Activated CD8-positive, alpha-beta memory T cell treated with anti-CD3 and anti-CD28 coated beads, Interleukin-2, amount 50 U/mL, for 48 hours (primary cell): ENCODE results near the gene TFF3.

Source experiments
- DNase-seq: peaks from one replicate; pipeline ENCODE4 v3.0.0-alpha.2; 2020

Gene TFF3

DNA sequence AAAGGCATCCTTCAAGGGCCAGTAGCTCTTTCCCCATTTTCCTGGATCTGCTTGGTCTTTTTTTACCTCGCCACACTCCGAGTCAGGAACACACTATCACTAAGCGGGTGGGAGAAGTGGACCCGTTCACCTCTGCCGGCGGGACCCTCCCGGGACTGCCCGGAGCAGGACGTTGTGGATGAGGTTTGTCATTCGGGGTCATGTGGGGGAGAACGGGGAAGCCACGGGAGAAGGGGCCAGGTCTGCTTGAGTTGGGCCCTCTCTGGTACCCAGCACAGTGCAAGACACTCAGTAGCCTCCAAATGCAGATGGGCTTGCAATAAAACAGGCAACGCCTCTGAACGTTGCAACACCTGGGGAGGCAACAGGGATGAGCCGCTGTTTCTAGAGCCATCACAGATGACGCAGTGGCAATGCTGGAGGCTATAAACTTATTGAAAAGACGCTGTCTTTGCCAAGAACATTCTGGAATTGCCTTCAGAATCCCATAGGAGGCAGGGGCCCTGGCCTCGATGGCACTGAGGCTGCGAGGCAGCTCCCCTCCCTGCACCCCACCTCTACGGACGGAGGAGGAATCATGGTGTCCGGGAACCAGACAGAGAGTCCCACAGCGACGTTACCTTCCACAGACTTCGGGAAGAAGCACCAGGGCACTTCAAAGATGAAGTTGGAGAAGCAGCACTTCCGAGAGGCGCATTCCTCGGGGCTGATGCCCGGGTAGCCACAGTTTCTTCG lies 31.8 kb upstream of the TFF3 start:
- peak; percentile 34 for DNase-seq

DNA sequence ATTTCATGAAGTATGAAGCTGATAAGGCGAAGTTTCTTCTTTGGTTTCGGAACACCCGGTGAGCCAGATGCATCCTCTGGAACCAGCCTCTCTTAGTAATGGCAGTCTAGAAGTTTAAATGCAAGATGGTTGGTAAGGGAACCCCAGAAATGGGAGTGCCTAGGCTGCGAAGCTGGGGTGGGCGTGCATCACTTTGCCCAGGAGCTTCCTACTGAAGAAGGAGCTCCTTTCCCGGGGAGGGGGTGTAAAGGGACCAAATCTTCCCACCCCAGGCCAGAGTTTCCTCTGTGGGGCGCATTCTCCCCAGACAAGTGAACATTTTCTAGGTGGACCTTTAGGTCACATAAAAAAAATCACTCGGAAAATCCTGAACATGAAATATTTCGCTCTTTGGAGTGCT lies 31.2 kb upstream of the TFF3 start:
- no peak for DNase-seq

DNA sequence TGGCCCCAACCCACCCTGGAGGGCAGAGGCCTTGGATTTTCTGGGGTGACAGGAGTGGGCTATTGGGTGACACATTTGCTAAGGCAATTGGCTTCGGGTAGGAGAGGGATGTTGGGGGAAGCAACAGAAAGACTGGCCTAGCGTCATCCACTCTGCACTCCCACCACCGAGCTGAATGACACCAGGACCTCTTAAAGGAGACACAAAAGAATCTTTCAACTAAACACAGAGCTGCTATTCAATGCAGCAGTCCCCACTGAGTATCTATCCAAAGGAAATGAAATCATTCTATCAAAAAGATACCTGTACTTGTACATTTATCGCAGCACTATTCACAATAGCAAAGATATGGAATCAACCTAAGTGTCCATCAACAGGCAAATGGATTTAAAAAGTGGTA lies 29.4 kb upstream of the TFF3 start:
- DNase-seq, result no peak

DNA sequence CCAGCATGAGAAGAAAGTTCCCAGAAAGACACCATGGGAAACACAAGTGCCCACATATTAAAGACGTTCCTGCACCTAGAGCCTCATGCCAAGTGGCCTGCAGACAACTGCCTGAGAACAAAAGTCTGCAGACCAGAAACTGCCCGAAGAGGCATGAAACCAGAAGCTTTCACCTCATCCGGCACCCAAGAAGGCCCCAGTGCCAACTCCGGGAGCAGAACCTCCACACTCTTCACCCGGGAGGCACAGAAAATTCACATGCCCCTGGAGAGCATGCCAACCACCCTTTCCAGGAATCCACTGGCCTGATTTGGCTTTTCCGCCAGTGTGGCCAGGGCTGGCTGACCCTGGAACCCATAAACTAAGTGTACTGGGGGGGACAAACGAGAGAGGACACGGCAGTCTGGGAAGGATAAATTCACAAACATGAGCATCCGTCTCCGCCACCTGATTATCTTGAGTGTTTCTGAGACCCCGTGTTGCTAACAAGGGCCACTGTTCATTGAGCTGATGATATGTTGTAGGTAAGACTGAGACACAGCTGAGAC lies 28.8 kb upstream of the TFF3 start:
- DNase-seq, result peak; percentile 10

DNA sequence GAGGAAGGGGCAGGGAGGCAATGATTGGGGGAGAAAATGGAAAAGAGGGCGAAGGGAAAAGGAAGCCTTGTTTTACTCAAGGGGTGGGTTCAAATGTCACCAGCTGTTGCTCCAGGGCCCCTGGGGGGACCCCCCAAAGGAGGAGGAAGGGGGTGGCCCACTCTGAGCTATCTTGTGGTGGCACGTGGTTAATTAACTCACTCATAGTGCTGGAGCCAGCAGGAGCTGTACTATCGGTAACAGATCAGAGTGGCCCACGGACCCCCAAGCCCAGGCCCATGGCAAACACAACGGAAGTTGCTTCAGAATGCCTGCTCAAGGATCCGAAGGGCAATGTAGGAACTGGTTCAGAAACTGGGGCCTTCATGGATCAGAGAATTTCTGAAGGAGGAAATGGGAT lies 28.3 kb upstream of the TFF3 start:
- peak; percentile 43 for DNase-seq

DNA sequence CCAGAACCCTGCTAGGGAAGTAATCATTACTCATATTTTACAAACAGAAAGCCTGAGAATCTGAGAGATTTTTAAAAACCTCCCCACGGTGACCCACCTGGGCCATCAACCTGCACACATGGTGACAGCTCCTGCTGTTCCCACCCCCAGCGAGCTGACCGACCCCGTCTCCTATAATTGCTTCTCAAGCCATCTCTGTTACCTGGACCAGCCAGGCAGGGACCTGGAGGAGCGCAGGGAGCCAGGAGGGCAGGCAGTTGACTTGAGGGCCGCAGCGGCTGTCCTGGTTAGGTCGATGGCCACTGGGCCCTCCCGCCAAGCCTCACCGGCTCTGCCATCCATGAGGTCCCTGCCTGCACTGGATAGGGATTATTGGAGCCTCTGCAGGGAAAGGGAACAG lies 27.9 kb upstream of the TFF3 start:
- peak; percentile 41 for DNase-seq

DNA sequence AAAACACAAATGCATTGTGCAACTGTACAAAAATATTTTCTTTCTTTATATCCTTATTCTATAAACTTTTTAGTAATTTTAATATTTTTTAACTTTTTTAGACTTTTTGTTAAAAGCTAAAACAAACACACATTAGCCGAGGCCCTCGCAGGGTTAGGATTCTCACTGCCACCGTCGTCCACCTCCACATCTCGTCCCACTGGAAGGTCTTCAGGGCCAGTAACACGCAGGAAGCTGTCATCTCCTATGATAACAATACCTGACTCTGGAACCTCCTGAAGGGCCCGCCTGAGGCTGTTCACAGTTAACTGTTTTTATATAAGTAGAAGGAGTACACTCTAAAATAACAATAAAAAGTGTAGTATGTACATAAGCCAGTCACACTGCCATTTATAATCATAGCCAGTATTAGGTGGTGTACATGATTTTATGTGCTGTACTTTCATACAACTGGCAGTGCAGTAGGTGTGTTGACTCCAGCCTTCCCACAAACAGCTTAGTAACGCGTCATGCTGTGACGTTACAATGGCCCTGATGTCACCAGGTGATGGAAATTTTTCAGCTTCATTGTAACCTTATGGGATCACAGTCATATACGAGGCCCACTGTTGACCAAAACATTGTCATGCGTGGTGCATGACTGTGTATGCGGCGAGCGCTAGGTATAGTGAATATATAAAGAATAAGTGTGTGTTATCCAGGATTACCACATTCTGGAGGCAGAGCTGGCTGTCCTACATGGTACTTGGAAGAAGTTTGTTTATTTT lies 26.8 kb upstream of the TFF3 start:
- DNase-seq, result peak; percentile 34

DNA sequence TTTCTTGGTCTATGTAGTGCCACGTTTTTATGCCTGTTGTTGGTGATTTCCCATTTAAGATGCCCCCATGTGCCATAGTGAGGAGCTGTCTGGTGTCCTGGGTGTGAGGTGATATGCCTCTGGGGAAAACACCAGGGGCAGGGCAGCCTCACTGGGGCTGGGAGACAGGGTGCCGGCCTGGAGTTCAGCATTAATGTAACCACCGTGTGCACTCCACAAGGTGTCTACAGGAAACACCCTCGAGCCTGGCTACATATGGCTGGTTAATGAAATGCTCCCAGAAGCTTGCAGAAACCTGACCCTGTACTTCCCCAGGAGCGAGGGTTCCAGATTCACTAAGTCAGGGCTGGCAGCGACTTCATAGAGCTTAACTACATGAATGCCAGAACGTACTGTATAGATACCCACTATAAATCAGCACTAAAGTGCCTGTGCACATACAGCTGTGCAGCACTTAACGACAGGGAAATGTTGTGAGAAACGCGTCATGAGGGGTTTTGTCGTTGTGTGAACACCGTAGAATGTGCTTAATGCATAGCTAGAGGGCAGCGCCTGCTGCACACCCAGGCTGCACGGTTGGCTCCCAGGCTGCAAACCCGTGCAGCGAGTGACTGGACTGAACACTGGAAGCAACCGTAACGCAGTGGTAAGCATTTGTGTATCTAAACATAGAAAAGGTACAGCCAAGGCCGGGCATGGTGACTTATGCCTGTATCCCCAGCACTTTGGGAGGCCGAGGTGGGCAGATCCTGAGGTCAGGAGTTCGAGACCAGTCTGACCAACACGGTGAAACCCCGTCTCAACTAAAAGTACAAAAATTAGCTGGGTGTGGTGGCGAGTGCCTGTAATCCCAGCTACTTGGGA lies 25.2 kb upstream of the TFF3 start:
- DNase-seq, result peak; percentile 40

DNA sequence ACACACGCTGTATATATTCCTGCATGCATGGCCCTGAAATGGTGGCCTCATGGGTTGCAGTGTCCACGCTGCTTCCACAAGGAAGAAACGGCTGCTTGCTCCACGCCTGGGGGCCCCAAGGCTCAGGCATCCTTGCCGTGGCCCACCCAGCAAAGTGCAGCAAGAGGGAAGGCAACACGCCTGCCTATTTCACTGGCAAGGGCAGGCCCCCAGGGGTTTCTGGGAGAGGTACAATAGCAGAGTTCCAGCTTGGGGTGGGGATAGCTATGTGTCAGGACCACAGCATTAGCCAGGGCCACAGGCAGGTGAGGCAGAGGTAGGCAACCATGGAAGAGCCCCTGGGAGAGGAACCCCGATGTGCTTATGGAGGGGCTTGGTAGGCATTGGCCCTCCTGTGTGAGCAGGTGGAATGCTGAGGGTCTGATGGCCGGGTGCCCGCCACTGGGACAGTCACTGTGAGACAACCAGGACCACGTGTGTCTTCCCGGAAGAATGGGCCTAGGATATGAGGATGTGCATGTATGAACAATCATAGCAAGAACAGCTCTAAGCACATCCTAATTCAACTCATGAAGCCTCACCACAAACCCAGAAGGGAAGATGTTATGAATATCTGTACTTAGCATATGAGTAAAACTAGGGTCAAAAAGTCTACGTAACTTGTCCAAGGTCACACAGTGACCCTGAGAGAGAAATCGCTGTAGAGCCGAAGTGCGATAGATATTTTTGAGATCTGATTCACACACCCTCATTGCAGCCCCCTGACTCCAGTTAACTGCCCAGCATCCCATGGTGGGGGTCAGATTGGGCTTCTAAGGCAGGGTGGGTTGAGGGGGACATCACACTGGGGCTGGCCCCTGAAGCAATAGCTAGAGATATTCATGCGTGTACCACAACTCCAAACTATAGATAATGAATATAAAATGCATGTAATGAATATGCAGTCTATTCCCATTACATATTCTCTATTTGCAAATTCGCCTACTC lies 23.8 kb upstream of the TFF3 start:
- DNase-seq, result peak; percentile 55

DNA sequence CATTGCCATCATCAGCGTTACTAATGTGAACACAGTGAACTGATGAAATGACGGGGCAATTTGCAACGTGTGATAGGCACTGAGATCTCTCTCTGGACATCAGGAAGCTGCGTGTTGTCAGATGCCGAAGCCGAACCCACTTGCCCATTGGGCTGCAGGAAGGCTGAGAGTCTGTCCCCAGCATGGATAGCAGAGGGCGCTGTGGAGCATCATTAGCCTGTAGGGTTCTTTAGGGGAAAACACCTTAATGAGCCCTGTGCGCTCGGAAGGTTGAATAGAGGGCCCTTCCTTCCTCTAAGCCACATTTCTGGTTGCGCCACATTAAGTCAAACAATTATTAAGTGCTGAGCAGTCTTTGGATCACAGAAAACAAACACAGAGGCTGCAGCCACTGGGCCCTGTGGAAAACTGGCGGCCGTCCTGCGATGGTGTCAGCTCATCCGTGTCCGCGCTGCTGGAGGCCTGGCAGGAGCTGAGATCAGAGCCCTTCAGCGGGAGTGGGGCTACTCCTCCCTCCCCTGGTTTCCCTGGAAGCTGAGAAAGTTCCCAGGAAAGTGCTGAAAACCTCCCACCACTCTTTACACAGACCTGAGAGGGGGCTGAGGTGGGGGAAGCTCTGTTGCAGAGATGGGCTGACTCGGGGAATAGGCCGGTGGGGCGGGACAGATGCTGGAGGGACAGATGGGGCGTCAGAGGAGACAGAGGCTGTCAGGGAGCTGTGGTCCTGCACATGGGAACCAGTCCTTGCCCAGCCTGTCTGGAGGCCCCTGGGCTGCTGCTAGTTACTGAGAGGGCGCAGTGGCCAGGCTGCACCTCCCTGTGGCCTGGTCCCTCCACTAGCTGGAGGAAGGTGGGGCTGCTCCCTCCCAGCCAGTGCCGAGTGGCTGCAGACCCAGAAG lies 22.9 kb upstream of the TFF3 start:
- DNase-seq, result peak; percentile 88

DNA sequence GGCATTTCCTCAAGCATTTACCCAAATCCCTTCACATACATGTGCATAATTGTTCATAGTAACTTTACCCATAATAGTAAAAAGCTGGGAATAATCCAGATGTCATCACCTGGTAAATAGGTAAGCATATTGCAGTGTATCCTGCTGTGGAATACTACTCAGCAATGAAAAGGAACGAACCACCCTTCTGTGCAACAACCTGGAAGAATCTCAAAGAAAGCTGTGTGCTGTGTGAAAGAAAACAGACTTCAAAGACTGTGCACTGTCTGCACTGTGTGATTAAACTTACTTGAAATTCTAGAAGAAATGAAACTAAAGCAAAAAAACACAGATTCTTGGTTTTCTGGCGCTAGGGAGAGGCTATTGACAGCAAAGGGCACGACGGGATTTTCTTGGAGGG lies 22.1 kb upstream of the TFF3 start:
- DNase-seq, result peak; percentile 3

DNA sequence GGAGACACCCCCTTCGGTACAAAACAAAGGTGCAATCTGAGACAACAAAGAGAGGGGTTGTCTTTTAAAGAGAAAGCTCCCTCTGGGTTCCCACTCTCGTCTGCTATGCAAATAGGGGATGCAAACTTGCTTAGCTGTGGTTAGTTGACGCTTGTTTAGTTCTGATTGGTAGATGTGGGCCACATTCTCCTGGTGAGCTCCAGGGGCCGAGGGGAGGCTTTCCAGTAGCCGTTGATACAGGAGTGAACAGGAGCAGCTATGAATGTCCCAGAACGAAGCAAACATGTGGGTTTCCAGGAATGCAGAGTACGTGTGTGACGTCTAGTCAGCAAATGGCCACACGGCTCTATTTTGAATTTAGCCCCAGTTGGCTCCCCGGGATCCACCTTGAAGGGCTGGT lies 20.8 kb upstream of the TFF3 start:
- DNase-seq, result peak; percentile 40

DNA sequence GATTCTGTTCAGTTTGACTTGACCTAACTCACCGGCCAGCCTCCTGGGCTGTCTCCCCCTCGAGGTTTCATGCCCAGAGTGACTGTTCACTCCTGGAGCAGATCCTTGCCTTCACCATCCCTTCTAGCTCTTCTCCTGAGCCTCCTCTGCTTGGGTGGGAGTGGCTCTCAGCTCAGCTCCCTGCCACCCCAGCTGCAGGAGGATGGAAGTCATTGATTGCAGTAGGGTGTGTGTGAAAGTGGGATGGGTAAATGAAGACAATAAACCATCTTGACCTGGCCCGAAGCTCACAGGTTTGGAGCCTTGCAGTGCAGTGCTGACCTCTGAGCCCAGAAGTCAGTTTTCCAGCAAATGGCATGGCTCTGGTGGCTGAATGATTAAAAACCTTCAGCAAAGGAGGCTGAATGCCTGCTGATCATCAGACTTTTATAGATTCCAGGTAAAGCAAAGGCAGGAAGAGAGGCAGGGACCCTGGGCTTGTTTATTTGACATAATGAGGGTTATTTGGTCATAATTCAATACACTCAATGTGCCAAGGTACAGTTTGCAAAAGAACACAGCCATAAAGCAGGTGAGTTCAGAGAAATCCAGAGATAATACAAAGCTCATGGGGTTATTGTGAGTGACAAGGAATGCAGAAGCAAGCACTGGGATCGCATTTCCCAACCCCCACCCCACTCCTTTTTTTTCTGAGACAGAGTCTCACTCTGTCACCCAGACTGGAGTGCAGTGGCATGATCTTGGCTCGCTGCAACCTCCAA lies 17.5 kb upstream of the TFF3 start:
- peak; percentile 20 for DNase-seq

DNA sequence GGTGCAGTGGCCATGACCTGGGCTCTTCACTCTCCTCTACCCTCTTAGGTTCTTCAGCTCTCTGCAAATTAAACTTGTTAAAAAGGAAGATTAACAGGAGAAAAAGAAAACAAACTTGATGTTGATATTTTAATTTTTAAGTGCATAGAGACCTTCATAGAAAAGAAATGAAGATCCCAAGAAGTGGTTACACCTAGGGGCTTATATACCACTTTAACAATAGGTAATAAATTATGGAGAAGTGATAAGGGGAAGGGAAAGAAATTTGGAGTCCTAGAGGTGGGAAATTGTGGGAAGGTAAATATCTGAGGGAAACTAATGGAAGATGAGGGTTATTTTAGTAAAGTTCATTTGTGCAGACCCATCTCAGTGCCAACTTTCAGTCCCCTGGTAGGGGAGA lies 16.5 kb upstream of the TFF3 start:
- no peak for DNase-seq

DNA sequence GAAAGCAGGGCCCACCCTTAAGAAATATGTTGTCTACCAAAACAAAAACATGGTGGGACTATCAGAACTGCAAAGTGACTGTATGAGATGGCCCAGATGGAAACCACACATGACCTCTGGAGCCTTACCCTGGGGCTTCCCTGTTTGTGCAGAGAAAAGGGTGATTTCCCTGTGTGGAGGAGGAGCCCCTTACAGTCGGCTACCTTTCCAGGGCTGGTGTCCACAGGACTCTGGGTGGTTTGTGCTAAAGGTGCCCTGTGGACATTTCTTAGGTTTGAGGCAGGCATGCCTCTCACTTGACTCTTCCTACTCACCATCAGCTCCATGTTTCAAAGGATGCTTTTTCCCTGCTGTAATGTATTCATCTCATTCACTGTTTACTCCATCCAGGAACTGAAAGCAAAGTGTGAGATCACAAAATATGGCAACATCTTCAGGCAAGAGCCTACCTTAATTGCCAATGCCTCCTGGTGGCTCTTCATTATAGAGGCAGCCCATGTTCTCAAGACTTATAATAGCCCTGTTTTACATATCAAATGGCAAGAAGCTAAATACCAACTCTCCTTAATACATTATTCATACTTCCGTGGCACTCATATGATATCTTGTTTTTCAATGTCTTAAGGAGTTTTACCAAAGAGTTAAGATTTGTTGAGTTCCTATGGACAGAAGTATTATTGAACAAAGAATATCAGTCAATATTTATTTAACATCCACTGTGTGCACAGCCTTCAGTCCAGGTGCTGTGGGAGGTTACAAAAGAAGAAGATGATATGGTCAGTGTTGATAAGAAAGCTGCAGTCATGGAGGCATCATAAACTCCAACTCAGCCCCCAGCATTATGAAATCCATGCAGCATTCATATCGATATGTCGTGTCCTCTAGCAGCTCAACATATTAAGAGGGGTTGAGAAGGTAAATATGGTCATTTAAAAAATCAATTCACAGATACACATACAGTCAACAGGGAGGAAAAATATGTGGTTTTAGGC lies 15.5 kb upstream of the TFF3 start:
- peak; percentile 1 for DNase-seq

DNA sequence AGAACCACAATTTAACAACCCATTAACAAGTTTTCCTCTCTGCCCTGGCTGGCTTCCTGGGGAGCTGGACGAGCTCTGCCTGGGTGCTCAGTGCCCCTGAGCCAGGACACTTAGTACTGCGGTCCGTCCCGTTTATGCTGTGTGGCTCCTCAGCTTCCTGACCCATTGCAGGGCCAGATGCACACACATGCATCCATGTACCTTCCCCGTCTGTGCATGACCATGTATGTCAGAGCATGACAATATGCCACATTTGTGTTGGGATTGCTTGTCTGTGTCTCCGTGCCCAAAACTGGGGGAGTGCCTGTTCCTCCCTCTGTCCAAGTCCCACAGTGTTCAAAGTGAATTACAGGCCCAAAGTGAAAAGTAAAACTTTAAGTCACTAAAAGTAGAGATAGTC lies 9.7 kb upstream of the TFF3 start:
- DNase-seq, result peak; percentile 10

DNA sequence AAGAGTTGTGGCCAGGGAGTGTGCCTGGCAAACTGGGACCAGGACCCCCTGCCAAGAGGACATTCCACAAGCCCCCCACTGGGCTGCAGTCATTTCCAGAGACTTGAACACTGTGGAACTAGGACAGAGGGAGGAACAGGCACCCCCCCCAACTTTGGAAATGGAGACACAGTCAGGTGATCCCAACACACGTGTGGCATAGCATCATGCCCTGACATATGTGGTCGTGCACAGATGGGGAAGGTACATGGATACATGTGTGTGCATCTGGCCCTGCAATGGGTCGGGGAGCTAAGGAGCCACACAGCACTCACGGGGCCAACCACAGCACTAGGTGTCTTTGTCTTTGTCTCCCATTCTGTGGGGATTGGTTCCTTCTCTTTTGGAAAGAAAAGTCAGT lies 6.6 kb upstream of the TFF3 start:
- DNase-seq, result peak; percentile 28

DNA sequence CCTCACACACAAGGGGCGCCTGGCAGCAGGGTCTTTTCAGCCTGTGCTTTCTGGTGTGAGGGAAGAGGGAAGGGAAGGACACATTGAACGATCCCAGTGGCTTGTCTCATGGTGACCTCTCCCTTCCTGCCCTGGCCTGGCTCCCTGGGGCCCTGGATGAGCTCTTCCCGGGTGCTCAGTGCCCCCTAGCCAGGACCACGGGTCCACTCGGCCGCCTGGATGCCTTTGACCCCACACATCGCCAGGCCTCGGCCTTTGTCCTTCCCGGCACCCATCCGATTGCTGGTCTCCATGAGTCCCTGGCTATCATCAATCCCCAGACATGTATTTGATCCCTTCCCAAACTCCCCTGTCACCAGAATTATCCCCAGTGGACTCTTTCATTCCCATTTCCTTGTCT lies 6.0 kb upstream of the TFF3 start:
- no peak for DNase-seq

DNA sequence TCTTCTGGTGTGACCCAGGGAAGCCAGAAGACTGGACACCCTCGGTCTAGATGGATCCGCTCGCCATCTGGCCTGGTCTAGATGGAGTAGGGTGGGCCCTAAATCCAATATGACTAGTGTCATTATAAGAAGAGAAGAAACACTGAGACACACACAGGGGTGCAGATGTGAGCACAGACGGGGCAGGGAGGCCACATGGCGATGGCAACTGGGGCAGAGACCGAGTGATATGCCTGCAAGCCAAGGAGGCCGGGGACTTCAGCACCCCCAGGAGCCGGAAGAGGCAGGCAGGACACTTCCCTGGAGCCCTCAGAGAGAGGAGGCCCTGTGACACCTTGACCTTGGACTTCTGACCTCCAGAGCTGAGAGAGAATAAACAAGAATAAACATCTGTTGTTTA lies 5.6 kb upstream of the TFF3 start:
- DNase-seq, result peak; percentile 35
